ENCODE measurements around the gene HEXD. TPM values are rescaled to one million over a fixed set of nuclear protein-coding genes. Genes with fewer than 3 reads are reported as not detected.

Gene HEXD
- total and polyA plus RNA-seq, 10 of the 15 experiments (the other 5 are each of a cell fraction or from before 2014, with no cell fraction given) = 1.6 to 24.2 (median 7.0) TPM

GRCh38 chr17:82445542-82445941 is 27.4 kb downstream of the HEXD start:
- H3K9ac ChIP-seq (ENCODE audit: control insufficient read depth, insufficient read depth, low read length) = no peak overlapping the region
- TF ChIP-seq POLR2AphosphoS2 (IDR thresholded peaks at IDR 0.05; ENCODE audit: low read depth, low read length) = no peak
- TF ChIP-seq POLR2A (IDR thresholded peaks at IDR 0.05; ENCODE audit: low read depth, low read length) = peak; percentile 42; the same call in 1 of the 2 replicates
- TF ChIP-seq NR2C1 (IDR thresholded peaks at IDR 0.05) = no peak
- no peak for TF ChIP-seq ZBTB4 (CRISPR knock-in tag; IDR thresholded peaks at IDR 0.05)
- no peaks in the 10 kb centered on the region for H3K27me3 ChIP-seq (replicated peaks in 1 of 2; ENCODE audit: control insufficient read depth in 2 of 2, insufficient read depth in 2 of 2, low read length in 1 of 2)
- H3K4me2 ChIP-seq (ENCODE audit: control insufficient read depth, insufficient read depth) = no peak overlapping the region
- H3K9me3 ChIP-seq (replicated peaks; ENCODE audit: control insufficient read depth, insufficient read depth, low read length) = no peaks in the 10 kb centered on the region
- peaks cover 12% of the 10 kb centered on the region for H3K4me1 ChIP-seq (ENCODE audit: control insufficient read depth, insufficient read depth, low read length)
- H3K36me3 ChIP-seq (ENCODE audit: control insufficient read depth in 2 of 2, insufficient read depth in 2 of 2, low read length in 1 of 2) = peaks cover 14 to 37% of the 10 kb centered on the region in 2 experiments
- no peak overlapping the region for H2AFZ ChIP-seq (ENCODE audit: control insufficient read depth, low read depth, low read length)
- H4K20me1 ChIP-seq (ENCODE audit: control insufficient read depth, insufficient read depth) = no peaks in the 10 kb centered on the region; the same call in none of the 2 replicates
- CTCF ChIA-PET = no interaction called here
- no TSS peak for BruUV-seq (replicated peaks)
- SMC1A ChIA-PET (ENCODE audit: uncharacterized antibody, unreplicated experiment) = no interaction called here
- peaks cover 34% of the 10 kb centered on the region for H3K79me2 ChIP-seq (ENCODE audit: control insufficient read depth, insufficient read depth, low read length)
- intact Hi-C loops (cut with micrococcal nuclease; ENCODE audit: unreplicated experiment) (loop anchor here (5.0 kb wide), 1 partner anchor 107 kb away; no protein-coding TSS in a partner anchor), in situ Hi-C loops (cut with MboI) (no loop called here)
- FAIRE-seq (no peak), ATAC-seq (no peak), DNase-seq (ENCODE audit: low read depth, low spot score) (no peak)
- POLR2A ChIA-PET = no interaction called here
- H3K4me3 ChIP-seq = no peak overlapping the region
- RAD21 ChIA-PET (ENCODE audit: unreplicated experiment) = no interaction called here
- 80% methylated on average over 13 of the region's 13 CpGs for WGBS (ENCODE audit: insufficient coverage, insufficient replicate concordance, low lambda C conversion rate, missing lambda C conversion rate)
- no peak overlapping the region for H3K27ac ChIP-seq (ENCODE audit: control insufficient read depth, insufficient read depth)

- no peak overlapping the region for H3K4me3 ChIP-seq
- RAD21 ChIA-PET (ENCODE audit: unreplicated experiment) = no interaction called here
- SMC1A ChIA-PET (ENCODE audit: uncharacterized antibody, unreplicated experiment) = no interaction called here
- no peaks in the 10 kb centered on the region for H3K9me3 ChIP-seq (replicated peaks; ENCODE audit: control insufficient read depth, insufficient read depth, low read length)
- H2AFZ ChIP-seq (ENCODE audit: control insufficient read depth, low read depth, low read length) = no peak overlapping the region
- peaks cover 14 to 37% of the 10 kb centered on the region in 2 experiments for H3K36me3 ChIP-seq (ENCODE audit: control insufficient read depth in 2 of 2, insufficient read depth in 2 of 2, low read length in 1 of 2)
- no peak overlapping the region for H3K4me2 ChIP-seq (ENCODE audit: control insufficient read depth, insufficient read depth)
- H3K9ac ChIP-seq (ENCODE audit: control insufficient read depth, insufficient read depth, low read length) = no peak overlapping the region
- POLR2A ChIA-PET = no interaction called here
- WGBS (ENCODE audit: insufficient coverage, insufficient replicate concordance, low lambda C conversion rate, missing lambda C conversion rate) = 93% methylated on average over 15 of the region's 15 CpGs
- in situ Hi-C loops (cut with MboI) = no loop called here
- CTCF ChIA-PET = no interaction called here
- intact Hi-C loops (cut with micrococcal nuclease; ENCODE audit: unreplicated experiment) = loop anchor here (5.0 kb wide), 1 partner anchor 106 kb away; no protein-coding TSS in a partner anchor
- H4K20me1 ChIP-seq (ENCODE audit: control insufficient read depth, insufficient read depth) = no peaks in the 10 kb centered on the region; the same call in none of the 2 replicates
- peaks cover 37% of the 10 kb centered on the region for H3K79me2 ChIP-seq (ENCODE audit: control insufficient read depth, insufficient read depth, low read length)
- no peak for FAIRE-seq
- H3K27me3 ChIP-seq (replicated peaks in 1 of 2; ENCODE audit: control insufficient read depth in 2 of 2, insufficient read depth in 2 of 2, low read length in 1 of 2) = no peaks in the 10 kb centered on the region
- H3K27ac ChIP-seq (ENCODE audit: control insufficient read depth, insufficient read depth) = no peak overlapping the region
- peaks cover 8% of the 10 kb centered on the region for H3K4me1 ChIP-seq (ENCODE audit: control insufficient read depth, insufficient read depth, low read length)
- no peak for ATAC-seq
- no TSS peak for BruUV-seq (replicated peaks)
- no peak for DNase-seq (ENCODE audit: low read depth, low spot score)
- TF ChIP-seq ZNF592 (IDR thresholded peaks at IDR 0.05) (no peak), MTA2 (IDR thresholded peaks at IDR 0.05; ENCODE audit: low read depth) (no peak), FOXM1 (IDR thresholded peaks at IDR 0.05; ENCODE audit: low read depth, low read length) (no peak), HDAC2 (IDR thresholded peaks at IDR 0.05) (no peak), RCOR1 (conservative IDR thresholded peaks at IDR 0.05; ENCODE audit: low read depth, low read length) (no peak), SUZ12 (IDR thresholded peaks at IDR 0.05; ENCODE audit: unreplicated experiment) (no peak), CHD1 (IDR thresholded peaks at IDR 0.05; ENCODE audit: low read depth, low read length) (no peak)
These were observed 28.0 kb downstream of the HEXD start for GRCh38 chr17:82446124-82446523.

Measured in GM12878 (cell line).